Bronchial epithelial cell (primary cell): Measurements from ENCODE around the gene RASSF3. TPM values are rescaled to one million over a fixed set of nuclear protein-coding genes. Genes with fewer than 3 reads are reported as not detected.
A peak's percentile ranks its signal among the peaks of the same experiment; 100 is the strongest.

Experiments
- DNase-seq: peaks from one replicate; pipeline ENCODE4 v3.0.0-alpha.2; 2010; ENCODE audit warnings: low read depth
- FAIRE-seq: peaks from 2 replicates; lab custom pipeline; 2011; peaks lifted over from hg19 to GRCh38; lab: Jason Lieb, UNC
- H3K27me3 ChIP-seq: 2 replicates; pipeline ENCODE4 v1.5.1; 2011; ENCODE audit warnings: low read length; ENCODE audit not compliant: control insufficient read depth, insufficient read depth
- H3K36me3 ChIP-seq: 2 replicates; pipeline ENCODE4 v1.5.1; 2011; ENCODE audit warnings: low read length; ENCODE audit not compliant: control insufficient read depth, insufficient read depth
- H3K4me3 ChIP-seq: 2 replicates; pipeline ENCODE4 v1.5.1; 2011; ENCODE audit warnings: mild to moderate bottlenecking, low read depth, low read length, control low read depth
- total RNA-seq: library from RNA; depleted of rRNA; stranded (reverse); fragments of >200 nt; gene quantifications from 2 replicates; pipeline ENCODE4 v1.2.1, GENCODE V29; 2014
- TF ChIP-seq, protein P1 (sequence below): IDR thresholded peaks from 2 replicates; pipeline ENCODE4 v1.5.1; 2011; ENCODE audit warnings: mild to moderate bottlenecking, moderate library complexity, low read length, control low read depth, inconsistent platforms; ENCODE audit not compliant: insufficient read depth, severe bottlenecking

The RASSF3 gene
- total RNA-seq, 1 donor from 2014 or later: 9.7 TPM

DNA sequence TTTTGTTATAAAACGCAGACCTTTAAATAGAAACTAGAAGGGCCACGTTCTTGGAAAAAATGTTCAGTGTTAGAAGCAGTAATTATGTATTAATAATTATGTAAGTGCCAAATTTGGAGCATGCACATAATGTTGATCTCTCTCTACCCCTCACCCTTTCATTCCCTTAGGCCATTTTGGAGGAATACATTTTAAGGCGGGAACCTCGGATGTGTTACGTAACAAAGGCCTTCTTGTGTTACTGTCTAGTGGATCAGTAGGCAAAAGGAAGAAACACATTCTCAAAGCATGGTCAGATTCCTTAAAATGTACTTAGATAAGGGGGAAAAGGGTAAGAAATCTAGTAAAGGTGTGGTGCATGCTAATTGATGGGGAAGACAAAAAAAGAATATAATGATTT lies 52.7 kb downstream of the RASSF3 start:
- TF ChIP-seq, protein P1, sequence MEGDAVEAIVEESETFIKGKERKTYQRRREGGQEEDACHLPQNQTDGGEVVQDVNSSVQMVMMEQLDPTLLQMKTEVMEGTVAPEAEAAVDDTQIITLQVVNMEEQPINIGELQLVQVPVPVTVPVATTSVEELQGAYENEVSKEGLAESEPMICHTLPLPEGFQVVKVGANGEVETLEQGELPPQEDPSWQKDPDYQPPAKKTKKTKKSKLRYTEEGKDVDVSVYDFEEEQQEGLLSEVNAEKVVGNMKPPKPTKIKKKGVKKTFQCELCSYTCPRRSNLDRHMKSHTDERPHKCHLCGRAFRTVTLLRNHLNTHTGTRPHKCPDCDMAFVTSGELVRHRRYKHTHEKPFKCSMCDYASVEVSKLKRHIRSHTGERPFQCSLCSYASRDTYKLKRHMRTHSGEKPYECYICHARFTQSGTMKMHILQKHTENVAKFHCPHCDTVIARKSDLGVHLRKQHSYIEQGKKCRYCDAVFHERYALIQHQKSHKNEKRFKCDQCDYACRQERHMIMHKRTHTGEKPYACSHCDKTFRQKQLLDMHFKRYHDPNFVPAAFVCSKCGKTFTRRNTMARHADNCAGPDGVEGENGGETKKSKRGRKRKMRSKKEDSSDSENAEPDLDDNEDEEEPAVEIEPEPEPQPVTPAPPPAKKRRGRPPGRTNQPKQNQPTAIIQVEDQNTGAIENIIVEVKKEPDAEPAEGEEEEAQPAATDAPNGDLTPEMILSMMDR: no peak
- DNase-seq (no peak), FAIRE-seq (no peak)
- H3K4me3 ChIP-seq: no peak overlapping the region
- no peaks in the 10 kb centered on the region for H3K27me3 ChIP-seq
- H3K36me3 ChIP-seq: no peaks in the 10 kb centered on the region

DNA sequence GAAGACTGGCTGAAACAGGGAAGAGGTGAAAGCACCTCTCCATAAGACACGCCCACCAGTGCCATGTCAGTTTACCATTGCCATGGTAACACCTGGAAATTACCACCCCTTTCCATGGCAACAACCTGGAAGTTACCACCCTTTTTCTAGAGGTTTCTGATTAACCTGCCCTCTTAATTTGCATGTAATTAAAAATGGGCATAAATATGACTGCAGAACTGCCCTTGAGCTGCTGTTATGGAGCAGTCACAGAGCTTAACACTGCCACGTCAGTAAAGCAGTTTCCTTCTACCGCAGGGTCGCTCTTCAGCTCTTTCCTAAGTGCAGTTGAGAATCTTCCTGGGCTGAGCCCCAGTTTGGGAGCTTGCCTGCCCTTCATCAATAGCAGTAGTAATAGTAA lies 55.2 kb downstream of the RASSF3 start:
- TF ChIP-seq, protein P1: no peak
- H3K27me3 ChIP-seq: no peaks in the 10 kb centered on the region
- H3K36me3 ChIP-seq: no peaks in the 10 kb centered on the region
- peak; percentile 34 for DNase-seq
- no peak for FAIRE-seq
- H3K4me3 ChIP-seq: no peak overlapping the region

- no peaks in the 10 kb centered on the region for H3K36me3 ChIP-seq
- FAIRE-seq: no peak
These were observed 56.0 kb downstream of the RASSF3 start for GRCh38 chr12:64666054-64666914.

DNA sequence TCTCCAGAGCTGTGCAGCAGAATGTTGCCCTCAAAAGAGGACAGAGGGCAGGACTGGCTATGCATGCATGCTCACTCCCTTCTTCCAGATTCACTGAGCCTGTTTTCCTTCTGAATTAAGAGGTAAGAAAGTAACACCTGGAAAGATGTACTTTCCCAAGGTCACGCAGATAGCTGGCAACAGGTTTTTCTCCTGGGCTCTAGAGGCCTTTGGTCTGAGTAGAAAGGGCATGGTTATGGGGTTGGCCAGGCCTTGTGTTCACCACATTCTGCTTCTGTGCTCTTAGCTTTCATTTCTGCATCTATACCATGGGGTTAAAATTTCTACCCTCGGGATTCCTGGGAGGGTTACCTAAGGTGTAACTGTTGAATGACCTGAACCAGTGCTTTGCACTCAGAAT lies 57.5 kb downstream of the RASSF3 start:
- Histone ChIP-seq H3K36me3 (no peaks in the 10 kb centered on the region), H3K4me3 (no peak overlapping the region), H3K27me3 (no peaks in the 10 kb centered on the region)
- FAIRE-seq: no peak
- DNase-seq: no peak
- TF ChIP-seq, protein P1: no peak

More at GRCh38 chr12:64666054-64666914, 56.0 kb downstream of the RASSF3 start:
- DNase-seq: peak; percentile 15
- Histone ChIP-seq H3K27me3 (no peaks in the 10 kb centered on the region), H3K4me3 (no peak overlapping the region)
- TF ChIP-seq, protein P1: no peak

GRCh38 chr12:64669270-64669842 lies 59.1 kb downstream of the RASSF3 start:
- no peak for FAIRE-seq
- Histone ChIP-seq H3K27me3 (no peaks in the 10 kb centered on the region), H3K36me3 (no peaks in the 10 kb centered on the region), H3K4me3 (no peak overlapping the region)
- DNase-seq: peak; percentile 15
- TF ChIP-seq, protein P1: no peak
